LNCAP (cell line): Measurements from ENCODE around the gene VSTM2L.

Experiments
- CTCF ChIP-seq: fragments of 450-650 bp; IDR thresholded peaks from 2 replicates; pipeline ENCODE4 v1.5.1; 2017; ENCODE audit warnings: mild to moderate bottlenecking

Gene VSTM2L

GRCh38 chr20:37881601-37882343 lies 21.2 kb upstream of the VSTM2L start:
- no peak for TF ChIP-seq CTCF

- TF ChIP-seq CTCF, result no peak
These were observed 19.8 kb upstream of the VSTM2L start for GRCh38 chr20:37882961-37883712.

GRCh38 chr20:37885042-37885441 lies 17.9 kb upstream of the VSTM2L start:
- TF ChIP-seq CTCF, result no peak

GRCh38 chr20:37885593-37886503 lies 17.1 kb upstream of the VSTM2L start:
- TF ChIP-seq CTCF, result no peak

GRCh38 chr20:37886851-37887297 lies 16.1 kb upstream of the VSTM2L start:
- TF ChIP-seq CTCF, result no peak

GRCh38 chr20:37888641-37889040 lies 14.3 kb upstream of the VSTM2L start:
- no peak for TF ChIP-seq CTCF

- no peak for TF ChIP-seq CTCF
These were observed 12.8 kb upstream of the VSTM2L start for GRCh38 chr20:37890108-37890507.
